Transverse colon (tissue), 4 donors: ENCODE results near the gene CCDC61. TPM values are rescaled to one million over a fixed set of nuclear protein-coding genes. Genes with fewer than 3 reads are reported as not detected.
A peak's percentile ranks its signal among the peaks of the same experiment; 100 is the strongest.

ENCODE experiments used
- DNase-seq: peaks from one replicate; pipeline ENCODE4 v3.0.0-alpha.2; 2019
- H3K27ac ChIP-seq, 4 donors: fragments of 200-600 bp; sonication (generic); 2 replicates each; pipeline ENCODE4 v1.5.1; 2016 to 2018; ENCODE audit warnings: inconsistent platforms in 4 of 4
- H3K27me3 ChIP-seq: fragments of 200-600 bp; sonication (generic); 2 replicates; pipeline ENCODE4 v1.5.1; 2017; ENCODE audit warnings: inconsistent platforms
- H3K36me3 ChIP-seq, 4 donors: fragments of 200-600 bp; sonication (generic); 2 replicates each; pipeline ENCODE4 v1.5.1; 2017 to 2019; ENCODE audit warnings: inconsistent platforms in 4 of 4
- H3K4me1 ChIP-seq, 4 donors: fragments of 200-600 bp; sonication (generic); 2 replicates each; pipeline ENCODE4 v1.5.1; 2017 to 2020; ENCODE audit warnings: inconsistent platforms in 4 of 4
- H3K4me3 ChIP-seq, 4 donors: fragments of 200-600 bp; sonication (generic); 1 replicate in 1 of 4; 2 replicates in 3 of 4; pipeline versions ENCODE4 v1.5.1 to v1.6.1; 2017 to 2019; ENCODE audit warnings: inconsistent platforms in 4 of 4
- H3K9me3 ChIP-seq, 2 donors: fragments of 200-600 bp; sonication (generic); 2 replicates each; pipeline ENCODE4 v1.5.1; 2017 to 2019; ENCODE audit warnings: inconsistent platforms in 2 of 2
- CTCF ChIP-seq, 5 experiments: fragments of 200-600 bp in 3 of 5; fragments of 450-650 bp in 2 of 5; sonication (generic) in 3 of 5; IDR thresholded peaks; 1 replicate in 2 of 5; 2 replicates in 3 of 5; pipeline ENCODE4 v1.5.1; 2016 to 2017; ENCODE audit warnings: antibody characterized with exemption in 5 of 5, inconsistent platforms in 3 of 5, mild to moderate bottlenecking in 2 of 5, moderate library complexity in 1 of 5
- EP300 ChIP-seq: sonication (generic); formaldehyde crosslinking; IDR thresholded peaks from one replicate; pipeline ENCODE4 v1.6.1; 2017; ENCODE audit warnings: antibody characterized with exemption, low read depth
- POLR2A ChIP-seq: fragments of 450-650 bp; IDR thresholded peaks from one replicate; pipeline ENCODE4 v1.6.1; 2016; ENCODE audit warnings: antibody characterized with exemption, mild to moderate bottlenecking, moderate library complexity
- POLR2AphosphoS5 ChIP-seq, 3 donors: sonication (generic); formaldehyde crosslinking; IDR thresholded peaks; one replicate each; pipeline ENCODE4 v1.6.1; 2016; ENCODE audit warnings: antibody characterized with exemption in 3 of 3
- whole genome bisulfite sequencing, 2 donors: methylation state at CpG; one replicate each; pipeline ENCODE4 v1.1.5; 2018; ENCODE audit warnings: low coverage in 1 of 2; 5-methylcytosine and 5-hydroxymethylcytosine counted together
- in situ Hi-C, 4 donors: fragments of 200-750 bp; cut with MboI; loops; one replicate each; pipeline versions ENCODE4 v1.15.0 to v1.15.1; 2017; ENCODE audit warnings: low sequenced_read_pairs in 3 of 4, low pct_ligation_motif_present in 1 of 4, low pct_unique_long_range_greater_than_20kb in 1 of 4
- intact Hi-C: fragments of 100-400 bp; cut with DNase I; formaldehyde crosslinking; loops from one replicate; pipeline ENCODE4 v1.15.1; 2023; ENCODE audit warnings: low total_unique reads
- total RNA-seq, 4 donors: library from RNA; depleted of rRNA; stranded (reverse); fragments of >200 nt; gene quantifications; one replicate each; pipeline ENCODE4 v1.1.0, GENCODE V29; 2016

Gene CCDC61
- total RNA-seq, 4 donors from 2014 or later: 7.8 to 18.7 (median 10.6) TPM

- intact Hi-C loops: no loop called here
- peaks cover 17% of the 10 kb centered on the region for H3K27me3 ChIP-seq
- TF ChIP-seq POLR2AphosphoS5 (IDR thresholded peaks at IDR 0.05): no peak
- no peak for TF ChIP-seq EP300
- no peak for TF ChIP-seq CTCF (IDR thresholded peaks at IDR 0.05)
- TF ChIP-seq POLR2A: no peak
- H3K4me3 ChIP-seq: no peak overlapping the region
- H3K9me3 ChIP-seq: no peaks in the 10 kb centered on the region
- no peak for DNase-seq
- no peaks in the 10 kb centered on the region for H3K36me3 ChIP-seq
- 81 to 87% methylated on average over 5 to 12 of the region's 12 CpGs for WGBS, 2 donors
- in situ Hi-C loops: no loop called here
- peaks cover 0 to 5% (median 3%) of the 10 kb centered on the region in 4 donors for H3K4me1 ChIP-seq
- no peak overlapping the region for H3K27ac ChIP-seq
Measured at GRCh38 chr19:45990113-45990728, 5.0 kb upstream of the CCDC61 start.

- Histone ChIP-seq H3K4me1 (peaks cover 5 to 14% (median 8%) of the 10 kb centered on the region in 4 donors), H3K9me3 (no peaks in the 10 kb centered on the region), H3K36me3 (no peaks in the 10 kb centered on the region), H3K4me3 (peak overlapping the region; percentile 5 to 71 (median 34)), H3K27ac (peak overlapping the region; percentile 9 to 92 (median 38)), H3K27me3 (peaks cover 12% of the 10 kb centered on the region)
- DNase-seq: no peak
- no peak for TF ChIP-seq EP300
- TF ChIP-seq POLR2A: no peak
- TF ChIP-seq POLR2AphosphoS5 (IDR thresholded peaks at IDR 0.05): no peak
- no peak for TF ChIP-seq CTCF (IDR thresholded peaks at IDR 0.05)
- WGBS, 2 donors: 5 to 8% methylated on average over 7 to 8 of the region's 8 CpGs
- intact Hi-C loops (no loop called here), in situ Hi-C loops (no loop called here)
Measured at GRCh38 chr19:45994456-45994997, 740 bp upstream of the CCDC61 start.

GRCh38 chr19:45995715-45996385, 583 bp downstream of the CCDC61 start:
- Histone ChIP-seq H3K36me3 (no peaks in the 10 kb centered on the region), H3K9me3 (no peaks in the 10 kb centered on the region), H3K27me3 (peaks cover under 1% of the 10 kb centered on the region), H3K4me3 (peak overlapping the region; percentile 61 to 96 (median 78)), H3K27ac (peak overlapping the region; percentile 76 to 92 (median 85)), H3K4me1 (peaks cover 15 to 20% (median 16%) of the 10 kb centered on the region in 4 donors)
- 11 to 14% methylated on average over 13 of the region's 13 CpGs for WGBS, 2 donors
- intact Hi-C loops (loop anchor here (5.0 kb wide), 1 partner anchor 911 kb away; no protein-coding TSS in a partner anchor), in situ Hi-C loops (no loop called here)
- DNase-seq: no peak
- no peak for TF ChIP-seq POLR2AphosphoS5 (IDR thresholded peaks at IDR 0.05)
- no peak for TF ChIP-seq CTCF (IDR thresholded peaks at IDR 0.05)
- no peak for TF ChIP-seq EP300
- TF ChIP-seq POLR2A: no peak

- intact Hi-C loops: loop anchor here (5.0 kb wide), 1 partner anchor 910 kb away; no protein-coding TSS in a partner anchor
- in situ Hi-C loops: no loop called here
Measured at GRCh38 chr19:45996933-45997332, 1.7 kb downstream of the CCDC61 start.

More at GRCh38 chr19:45996933-45997332, 1.7 kb downstream of the CCDC61 start:
- Histone ChIP-seq H3K4me1 (peaks cover 15 to 20% (median 18%) of the 10 kb centered on the region in 4 donors), H3K27ac (no peak overlapping the region), H3K9me3 (no peaks in the 10 kb centered on the region), H3K27me3 (no peaks in the 10 kb centered on the region), H3K4me3 (no peak overlapping the region), H3K36me3 (no peaks in the 10 kb centered on the region)
- no peak for DNase-seq
- TF ChIP-seq POLR2AphosphoS5 (IDR thresholded peaks at IDR 0.05): no peak
- no peak for TF ChIP-seq EP300
- TF ChIP-seq POLR2A: no peak
- no peak for TF ChIP-seq CTCF (IDR thresholded peaks at IDR 0.05)
- WGBS, 2 donors: 91 to 93% methylated on average over 6 to 8 of the region's 8 CpGs
